ENCODE data around the gene KLF11. TPM values are rescaled to one million over a fixed set of nuclear protein-coding genes. Genes with fewer than 3 reads are reported as not detected.

The KLF11 gene
- total and polyA plus RNA-seq, 9 of the 15 experiments (the other 6 are each of a cell fraction or from before 2014, with no cell fraction given) = 2.1 to 13.4 (median 6.5) TPM

- 0 out of 2 replicates have a peak, but pooled peaks have one; percentile 30 for TF ChIP-seq SUPT5H (IDR thresholded peaks at IDR 0.05)
- TF ChIP-seq FOXK2 (conservative IDR thresholded peaks at IDR 0.05 in 1 of 2, IDR thresholded peaks at IDR 0.05 in 1 of 2; ENCODE audit: low read depth in 2 of 2) = peak; percentile 70 to 79; a peak in 3 of 4 replicates
- TF ChIP-seq MNT (conservative IDR thresholded peaks at IDR 0.05) = peak; percentile 65 to 76
- no peak for TF ChIP-seq MED1 (CRISPR knock-in tag; IDR thresholded peaks at IDR 0.05; ENCODE audit: borderline replicate concordance)
- TF ChIP-seq TBP (optimal IDR thresholded peaks at IDR 0.05; ENCODE audit: low read depth, low read length) = peak; percentile 44
- TF ChIP-seq ZNF586 (CRISPR knock-in tag; conservative IDR thresholded peaks at IDR 0.05) = no peak
- TF ChIP-seq UBTF (IDR thresholded peaks at IDR 0.05; ENCODE audit: borderline replicate concordance in 1 of 2, low read depth in 2 of 2, low read length in 2 of 2) = no peak
- TF ChIP-seq REST (IDR thresholded peaks at IDR 0.05; ENCODE audit: borderline replicate concordance) = peak; percentile 43
- TF ChIP-seq REST (CRISPR knock-in tag; IDR thresholded peaks at IDR 0.05; ENCODE audit: low read depth) = no peak
- TF ChIP-seq PRPF4 (IDR thresholded peaks at IDR 0.05; ENCODE audit: insufficient read depth, low read depth, low read length, poor library complexity, severe bottlenecking) = no peak
- peak; percentile 34 for TF ChIP-seq ARID1B (IDR thresholded peaks at IDR 0.05)
- peak; percentile 26; the same call in 1 of the 2 replicates for TF ChIP-seq PHF8 (IDR thresholded peaks at IDR 0.05; ENCODE audit: borderline replicate concordance, low read length)
- peak; percentile 56 for TF ChIP-seq POLR2A (conservative IDR thresholded peaks at IDR 0.05)
These were observed 13.0 kb upstream of the KLF11 start (continued) for GRCh38 chr2:10030311-10030736.
